Liver (tissue), 9 donors: ENCODE data around the gene SLC25A38. TPM values are rescaled to one million over a fixed set of nuclear protein-coding genes. Genes with fewer than 3 reads are reported as not detected.

Source experiments
- DNase-seq: peaks from one replicate; pipeline ENCODE4 v3.0.0-alpha.2; 2017; ENCODE audit warnings: low spot score
- H3K27ac ChIP-seq, 2 donors: one replicate each; pipeline ENCODE4 v1.7.0; 2013; ENCODE audit warnings: inconsistent platforms in 2 of 2, low read length in 2 of 2, control low read depth in 1 of 2, low read depth in 1 of 2, mild to moderate bottlenecking in 1 of 2
- H3K27me3 ChIP-seq, 4 donors: one replicate each; pipeline versions ENCODE4 v1.6.1 to v1.7.0; 2013; ENCODE audit warnings: low read length in 3 of 4, inconsistent platforms in 1 of 4, mild to moderate bottlenecking in 1 of 4, moderate library complexity in 1 of 4; ENCODE audit not compliant: control insufficient read depth in 4 of 4, insufficient read depth in 4 of 4
- H3K36me3 ChIP-seq, 4 donors: one replicate each; pipeline versions ENCODE4 v1.6.1 to v1.7.0; 2013; ENCODE audit warnings: low read length in 3 of 4, mild to moderate bottlenecking in 3 of 4, low read depth in 1 of 4, moderate library complexity in 1 of 4; ENCODE audit not compliant: control insufficient read depth in 4 of 4, insufficient read depth in 3 of 4
- H3K4me1 ChIP-seq, 4 donors: one replicate each; pipeline versions ENCODE4 v1.6.1 to v1.7.0; 2013; ENCODE audit warnings: low read length in 3 of 4, mild to moderate bottlenecking in 3 of 4, moderate library complexity in 1 of 4; ENCODE audit not compliant: control insufficient read depth in 4 of 4, insufficient read depth in 4 of 4
- H3K4me3 ChIP-seq, 3 donors: one replicate each; pipeline versions ENCODE4 v1.6.1 to v1.7.0; 2013; ENCODE audit warnings: low read length in 3 of 3, control low read depth in 1 of 3, low read depth in 1 of 3, mild to moderate bottlenecking in 1 of 3
- H3K9ac ChIP-seq, 2 donors: one replicate each; pipeline ENCODE4 v1.7.0; 2013; ENCODE audit warnings: low read length in 2 of 2, mild to moderate bottlenecking in 2 of 2, moderate library complexity in 2 of 2, control low read depth in 1 of 2, low read depth in 1 of 2
- H3K9me3 ChIP-seq, 4 donors: one replicate each; pipeline versions ENCODE4 v1.6.1 to v1.7.0; 2013; ENCODE audit warnings: low read length in 3 of 4; ENCODE audit not compliant: control insufficient read depth in 4 of 4
- CTCF ChIP-seq: fragments of 150-350 bp; IDR thresholded peaks from 2 replicates; pipeline ENCODE4 v1.5.1; 2017; ENCODE audit warnings: improper control_type of control experiment, low read depth, low read length; ENCODE audit not compliant: missing input control
- EGR1 ChIP-seq, 2 donors: IDR thresholded peaks; 2 replicates each; pipeline ENCODE4 v1.6.1; 2016 to 2018; ENCODE audit warnings: antibody characterized with exemption in 2 of 2, low read depth in 2 of 2
- FOXA1 ChIP-seq: IDR thresholded peaks from 2 replicates; pipeline ENCODE4 v1.6.1; 2016; ENCODE audit warnings: antibody characterized with exemption
- FOXA2 ChIP-seq: IDR thresholded peaks from 2 replicates; pipeline ENCODE4 v1.6.1; 2016; ENCODE audit warnings: antibody characterized with exemption
- GABPA ChIP-seq, 2 donors: IDR thresholded peaks in 1 of 2; conservative IDR thresholded peaks in 1 of 2; 2 replicates each; pipeline ENCODE4 v1.6.1; 2016; ENCODE audit warnings: antibody characterized with exemption in 2 of 2, mild to moderate bottlenecking in 1 of 2, moderate library complexity in 1 of 2
- HNF4A ChIP-seq, 2 donors: conservative IDR thresholded peaks; 2 replicates each; pipeline ENCODE4 v1.6.1; 2016; ENCODE audit warnings: antibody characterized with exemption in 2 of 2, mild to moderate bottlenecking in 2 of 2
- HNF4G ChIP-seq: IDR thresholded peaks from 2 replicates; pipeline ENCODE4 v1.6.1; 2016; ENCODE audit warnings: antibody characterized with exemption
- JUND ChIP-seq, 2 donors: IDR thresholded peaks; 2 replicates each; pipeline ENCODE4 v1.6.1; 2016; ENCODE audit warnings: antibody characterized with exemption in 2 of 2
- MAX ChIP-seq: IDR thresholded peaks from 2 replicates; pipeline ENCODE4 v1.6.1; 2016; ENCODE audit warnings: antibody characterized with exemption
- NR2F2 ChIP-seq: IDR thresholded peaks from 2 replicates; pipeline ENCODE4 v1.6.1; 2016; ENCODE audit warnings: antibody characterized with exemption
- RAD21 ChIP-seq, 2 donors: IDR thresholded peaks; 2 replicates each; pipeline ENCODE4 v1.6.1; 2016; ENCODE audit warnings: antibody characterized with exemption in 2 of 2, mild to moderate bottlenecking in 2 of 2
- REST ChIP-seq: IDR thresholded peaks from 2 replicates; pipeline ENCODE4 v1.6.1; 2016; ENCODE audit warnings: antibody characterized with exemption, mild to moderate bottlenecking
- RXRA ChIP-seq, 2 donors: IDR thresholded peaks; 2 replicates each; pipeline ENCODE4 v1.6.1; 2017 to 2018; ENCODE audit warnings: antibody characterized with exemption in 2 of 2, mild to moderate bottlenecking in 1 of 2
- SP1 ChIP-seq: IDR thresholded peaks from 2 replicates; pipeline ENCODE4 v1.6.1; 2018; ENCODE audit warnings: antibody characterized with exemption, mild to moderate bottlenecking
- TAF1 ChIP-seq: conservative IDR thresholded peaks from 2 replicates; pipeline ENCODE4 v1.6.1; 2016; ENCODE audit warnings: antibody characterized with exemption, mild to moderate bottlenecking
- YY1 ChIP-seq: IDR thresholded peaks from 2 replicates; pipeline ENCODE4 v1.6.1; 2016; ENCODE audit warnings: antibody characterized with exemption, mild to moderate bottlenecking
- ZBTB33 ChIP-seq: IDR thresholded peaks from 2 replicates; pipeline ENCODE4 v1.6.1; 2016; ENCODE audit warnings: antibody characterized with exemption
- WGBS: extraction: QIAGEN DNeasy Blood & Tissue Kit; methylation state at CpG from one replicate; pipeline ENCODE4 v1.1.7; 2013; 5-methylcytosine and 5-hydroxymethylcytosine counted together
- polyA plus RNA-seq, 2 donors: library from polyadenylated mRNA; stranded (reverse) in 1 of 2; unstranded in 1 of 2; fragments of 200-250 nt in 1 of 2; fragments of >200 nt in 1 of 2; fragmentation: Nextera tagmentation in 1 of 2; extraction: Ambion mirVana in 1 of 2; gene quantifications; one replicate each; pipeline versions ENCODE4 v1.2.1 to v1.2.3, GENCODE V29; 2013 to 2015
- total RNA-seq, 2 donors: library from RNA; depleted of rRNA; stranded (reverse); fragments of >200 nt; gene quantifications; one replicate each; pipeline ENCODE4 v1.2.3, GENCODE V29; 2014
- TF ChIP-seq, protein P1 (sequence below): IDR thresholded peaks from 2 replicates; pipeline ENCODE4 v1.6.1; 2016; ENCODE audit warnings: antibody characterized with exemption
- donor health status: healthy.
- donor health status: healthy.
- donor health status: healthy.
- donor health status: healthy.
- donor health status: healthy.

Gene SLC25A38
- total and polyA plus RNA-seq, 4 donors, result 19.8 to 44.4 (median 24.3) TPM

GRCh38 chr3:39378088-39378487, 5.1 kb upstream of the SLC25A38 start:
- DNase-seq, result peak; percentile 61
- WGBS, result 22% methylated on average over 4 of the region's 4 CpGs
- H3K4me1 ChIP-seq, result peaks cover 2 to 33% (median 22%) of the 10 kb centered on the region in 4 donors
- H3K27ac ChIP-seq, result no peak overlapping the region
- H3K4me3 ChIP-seq, result no peak overlapping the region
- H3K9me3 ChIP-seq, result no peaks in the 10 kb centered on the region
- peak; percentile 83 for TF ChIP-seq CTCF
- TF ChIP-seq MAX, result no peak
- TF ChIP-seq RAD21 (IDR thresholded peaks at IDR 0.05), result peak; percentile 92 to 93
- no peak for TF ChIP-seq GABPA (IDR thresholded peaks at IDR 0.05 in 1 of 2, conservative IDR thresholded peaks at IDR 0.05 in 1 of 2)
- peak; percentile 43 for TF ChIP-seq YY1
- no peak for TF ChIP-seq ZBTB33
- TF ChIP-seq SP1, result no peak
- no peak for TF ChIP-seq FOXA1
- no peak for TF ChIP-seq REST
- no peak for TF ChIP-seq HNF4G
- TF ChIP-seq JUND (IDR thresholded peaks at IDR 0.05), result no peak
- TF ChIP-seq EGR1 (IDR thresholded peaks at IDR 0.05; ENCODE audit: low read depth in 2 of 2), result no peak
- peak in 1 of 2 donors; percentile 18 for TF ChIP-seq HNF4A (conservative IDR thresholded peaks at IDR 0.05)
- no peak for TF ChIP-seq TAF1
- TF ChIP-seq FOXA2, result no peak
- peak; percentile 20 to 36 for TF ChIP-seq RXRA (IDR thresholded peaks at IDR 0.05)
- no peak for TF ChIP-seq NR2F2
- TF ChIP-seq, protein P1, sequence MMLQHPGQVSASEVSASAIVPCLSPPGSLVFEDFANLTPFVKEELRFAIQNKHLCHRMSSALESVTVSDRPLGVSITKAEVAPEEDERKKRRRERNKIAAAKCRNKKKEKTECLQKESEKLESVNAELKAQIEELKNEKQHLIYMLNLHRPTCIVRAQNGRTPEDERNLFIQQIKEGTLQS, result no peak
- no peaks in the 10 kb centered on the region for H3K27me3 ChIP-seq
- H3K36me3 ChIP-seq, result no peaks in the 10 kb centered on the region
- H3K9ac ChIP-seq, result no peak overlapping the region
